Parathyroid adenoma (tissue), 2 donors: ENCODE measurements around the gene PDIA2.
A peak's percentile ranks its signal among the peaks of the same experiment; 100 is the strongest.

Experiments used
- H2AFZ ChIP-seq: fragments of 300-600 bp; sonication (generic); one replicate; pipeline ENCODE4 v1.7.0; 2017; ENCODE audit warnings: antibody characterized with exemption, mild to moderate bottlenecking
- H3K27ac ChIP-seq: fragments of 300-600 bp; sonication (generic); one replicate; pipeline ENCODE4 v1.7.0; 2017
- H3K27me3 ChIP-seq: fragments of 300-600 bp; sonication (generic); one replicate; pipeline ENCODE4 v1.7.0; 2017; ENCODE audit warnings: low read length; ENCODE audit not compliant: control insufficient read depth, insufficient read depth
- H3K36me3 ChIP-seq: fragments of 300-600 bp; sonication (generic); one replicate; pipeline ENCODE4 v1.7.0; 2017; ENCODE audit warnings: low read length; ENCODE audit not compliant: control insufficient read depth, insufficient read depth
- H3K4me1 ChIP-seq: fragments of 300-600 bp; sonication (generic); one replicate; pipeline ENCODE4 v1.7.0; 2017; ENCODE audit warnings: control low read depth
- H3K4me2 ChIP-seq: fragments of 300-600 bp; sonication (generic); one replicate; pipeline ENCODE4 v1.7.0; 2017; ENCODE audit warnings: low read length
- H3K4me3 ChIP-seq: fragments of 300-600 bp; sonication (generic); one replicate; pipeline ENCODE4 v1.7.0; 2017; ENCODE audit warnings: low read depth, low read length
- H3K79me2 ChIP-seq: fragments of 300-600 bp; sonication (generic); one replicate; pipeline ENCODE4 v1.7.0; 2017; ENCODE audit warnings: control low read depth
- H3K9ac ChIP-seq: fragments of 300-600 bp; sonication (generic); one replicate; pipeline ENCODE4 v1.7.0; 2017; ENCODE audit warnings: mild to moderate bottlenecking
- H3K9me3 ChIP-seq: fragments of 300-600 bp; sonication (generic); one replicate; pipeline ENCODE4 v1.7.0; 2017; ENCODE audit warnings: low read length; ENCODE audit not compliant: control insufficient read depth
- CTCF ChIP-seq: fragments of 300-600 bp; sonication (generic); IDR thresholded peaks from one replicate; pipeline ENCODE4 v1.7.0; 2017; ENCODE audit warnings: antibody characterized with exemption, mild to moderate bottlenecking
- donor health status: primary hyperparathyroidism.

The PDIA2 gene, protein sequence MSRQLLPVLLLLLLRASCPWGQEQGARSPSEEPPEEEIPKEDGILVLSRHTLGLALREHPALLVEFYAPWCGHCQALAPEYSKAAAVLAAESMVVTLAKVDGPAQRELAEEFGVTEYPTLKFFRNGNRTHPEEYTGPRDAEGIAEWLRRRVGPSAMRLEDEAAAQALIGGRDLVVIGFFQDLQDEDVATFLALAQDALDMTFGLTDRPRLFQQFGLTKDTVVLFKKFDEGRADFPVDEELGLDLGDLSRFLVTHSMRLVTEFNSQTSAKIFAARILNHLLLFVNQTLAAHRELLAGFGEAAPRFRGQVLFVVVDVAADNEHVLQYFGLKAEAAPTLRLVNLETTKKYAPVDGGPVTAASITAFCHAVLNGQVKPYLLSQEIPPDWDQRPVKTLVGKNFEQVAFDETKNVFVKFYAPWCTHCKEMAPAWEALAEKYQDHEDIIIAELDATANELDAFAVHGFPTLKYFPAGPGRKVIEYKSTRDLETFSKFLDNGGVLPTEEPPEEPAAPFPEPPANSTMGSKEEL

DNA sequence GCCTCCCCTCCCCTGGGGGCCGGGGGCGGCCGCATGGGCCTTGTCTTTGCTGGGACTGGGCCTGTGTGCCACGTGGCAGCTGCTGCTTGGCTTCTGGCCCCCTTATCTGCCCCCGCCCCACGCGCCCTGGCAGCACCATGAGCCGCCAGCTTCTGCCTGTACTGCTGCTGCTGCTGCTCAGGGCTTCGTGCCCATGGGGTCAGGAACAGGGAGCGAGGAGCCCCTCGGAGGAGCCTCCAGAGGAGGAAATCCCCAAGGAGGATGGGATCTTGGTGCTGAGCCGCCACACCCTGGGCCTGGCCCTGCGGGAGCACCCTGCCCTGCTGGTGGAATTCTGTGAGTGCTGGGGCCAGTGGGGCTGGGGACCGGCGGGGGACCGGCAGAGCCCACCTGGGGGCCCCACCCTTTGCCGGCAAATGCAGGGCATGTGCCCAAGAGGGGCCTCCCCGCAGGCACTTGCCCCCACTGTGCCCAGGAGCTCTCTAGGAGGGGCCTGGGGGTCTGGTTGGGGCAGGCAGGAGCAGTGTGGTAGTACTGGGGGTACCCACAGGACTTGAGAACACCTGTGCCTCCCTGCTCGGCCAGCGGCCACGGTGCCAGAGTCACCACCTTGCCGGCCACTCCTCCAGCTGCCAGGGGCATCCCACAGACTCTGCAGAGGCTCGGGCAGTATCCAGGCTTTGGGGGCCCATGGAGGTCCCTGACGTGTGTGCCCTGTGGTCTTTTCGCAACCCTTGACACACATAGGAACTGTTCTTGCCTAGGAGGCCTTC is at the start of gene PDIA2:
PDIA2 (plus strand) TSS at position 132 of the 773 bp plus-strand sequence; CDS start at position 138, 6 bp downstream.
- Histone ChIP-seq H2AFZ (no peak within 1 kb of the TSS), H3K4me2 (no peak within 1 kb of the TSS), H3K27ac (no peak within 1 kb of the TSS)

GRCh38 chr16:234468-235305 is 48.3 kb upstream of the PDIA2 start, which contains the start of gene FAM234A:
FAM234A (plus strand) TSS chr16:234821; CDS start chr16:254414, 19,593 bp downstream.
- peak; percentile 51 for TF ChIP-seq CTCF
- no peaks in the 10 kb centered on the region for H3K36me3 ChIP-seq
- H3K4me2 ChIP-seq = peak within 1 kb of the TSS; percentile 98
- peak within 1 kb of the TSS; percentile 97 for H3K4me3 ChIP-seq
- peak within 1 kb of the TSS; percentile 98 for H2AFZ ChIP-seq
- peaks cover 5% of the 10 kb centered on the region for H3K4me1 ChIP-seq
- H3K27ac ChIP-seq = peak within 1 kb of the TSS; percentile 90
- no peak within 1 kb of the TSS for H3K9ac ChIP-seq
- H3K79me2 ChIP-seq = peaks cover 9% of the 10 kb centered on the region
- no peaks in the 10 kb centered on the region for H3K27me3 ChIP-seq
- H3K9me3 ChIP-seq = no peaks in the 10 kb centered on the region

More for the DNA sequence above, at the start of gene PDIA2:
- H3K9me3 ChIP-seq = no peaks in the 10 kb centered on the region
- no peaks in the 10 kb centered on the region for H3K27me3 ChIP-seq
- H3K4me1 ChIP-seq = no peaks in the 10 kb centered on the region
- no peaks in the 10 kb centered on the region for H3K36me3 ChIP-seq
- H3K79me2 ChIP-seq = no peaks in the 10 kb centered on the region
- H3K4me3 ChIP-seq = no peak within 1 kb of the TSS
- no peak for TF ChIP-seq CTCF
- no peak within 1 kb of the TSS for H3K9ac ChIP-seq

- Histone ChIP-seq H3K36me3 (no peaks in the 10 kb centered on the region), H3K4me1 (peaks cover 5% of the 10 kb centered on the region), H3K27ac (no peak overlapping the region), H3K4me2 (no peak overlapping the region), H3K9me3 (no peaks in the 10 kb centered on the region), H3K9ac (no peak overlapping the region), H2AFZ (no peak overlapping the region), H3K79me2 (peaks cover 26% of the 10 kb centered on the region), H3K27me3 (no peaks in the 10 kb centered on the region), H3K4me3 (no peak overlapping the region)
- TF ChIP-seq CTCF = no peak
Measured at GRCh38 chr16:239948-240277, 43.1 kb upstream of the PDIA2 start.

DNA sequence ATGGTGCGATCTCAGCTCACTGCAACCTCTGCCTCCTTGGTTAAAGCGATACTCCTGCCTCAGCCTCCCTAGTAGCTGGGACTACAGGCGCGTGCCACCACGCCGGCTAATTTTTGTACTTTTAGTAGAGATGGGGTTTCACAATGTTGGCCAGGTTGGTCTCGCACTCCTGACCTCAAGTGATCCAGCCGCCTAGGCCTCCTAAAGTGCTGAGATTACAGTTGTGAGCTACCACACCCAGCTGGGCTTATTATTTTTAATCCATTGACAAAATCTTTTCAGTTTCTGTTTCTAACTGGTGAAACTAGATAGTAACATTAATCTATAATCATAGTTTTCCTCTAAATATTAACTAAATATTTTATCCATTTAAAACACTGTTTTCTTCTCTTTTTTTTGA is 42.4 kb upstream of the PDIA2 start:
- peaks cover 2% of the 10 kb centered on the region for H3K4me1 ChIP-seq
- no peak for TF ChIP-seq CTCF
- no peak overlapping the region for H2AFZ ChIP-seq
- H3K4me3 ChIP-seq = no peak overlapping the region
- H3K36me3 ChIP-seq = no peaks in the 10 kb centered on the region
- no peak overlapping the region for H3K4me2 ChIP-seq
- H3K9ac ChIP-seq = no peak overlapping the region
- H3K27me3 ChIP-seq = no peaks in the 10 kb centered on the region
- H3K79me2 ChIP-seq = peaks cover 27% of the 10 kb centered on the region
- no peaks in the 10 kb centered on the region for H3K9me3 ChIP-seq
- no peak overlapping the region for H3K27ac ChIP-seq
